ENCODE data around the gene UNC119B. TPM values are rescaled to one million over a fixed set of nuclear protein-coding genes. Genes with fewer than 3 reads are reported as not detected.

Gene UNC119B
- total RNA-seq, 1 donor from 2014 or later: 24.3 TPM

DNA sequence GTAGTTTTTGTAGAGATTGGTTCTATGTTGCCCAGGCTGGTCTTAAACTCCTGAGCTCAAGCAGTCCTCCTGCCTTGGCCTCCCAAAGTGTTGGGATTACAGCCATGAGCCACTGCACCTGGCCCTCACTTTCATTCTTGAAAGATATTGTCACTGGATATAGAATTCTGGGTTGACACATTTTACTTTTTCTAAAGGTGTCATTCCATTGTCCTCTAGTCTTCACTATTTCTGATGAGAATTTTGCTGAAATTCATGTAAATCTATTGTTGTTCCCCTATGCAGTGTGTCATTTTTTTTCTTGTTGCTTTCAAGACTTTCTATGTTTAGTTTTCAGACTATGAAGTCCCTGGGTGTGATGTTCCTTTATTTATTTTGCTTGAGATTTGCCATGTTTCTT, 44.5 kb downstream of the UNC119B start:
- no peaks in the 10 kb centered on the region for H3K4me1 Mint-ChIP-seq (ENCODE audit: low read depth, unreplicated experiment)
- peaks cover 12% of the 10 kb centered on the region for H3K36me3 Mint-ChIP-seq (ENCODE audit: low read depth, unreplicated experiment)
- Histone ChIP-seq H2AFZ (ENCODE audit: low read depth, low read length) (no peak overlapping the region), H4K20me1 (ENCODE audit: insufficient read depth, low read length) (no peaks in the 10 kb centered on the region), H3K9me3 (ENCODE audit: insufficient read depth, low read depth, low read length) (no peaks in the 10 kb centered on the region), H3K4me2 (ENCODE audit: low read length) (no peak overlapping the region), H3K79me2 (ENCODE audit: insufficient read depth, low read length) (no peaks in the 10 kb centered on the region), H3K4me1 (ENCODE audit: insufficient read depth, low read length) (no peaks in the 10 kb centered on the region), H3K4me3 (ENCODE audit: insufficient read depth, low read depth, low read length) (no peak overlapping the region), H3K27ac (ENCODE audit: low read depth, low read length) (no peak overlapping the region), H3K9ac (ENCODE audit: low read length) (no peak overlapping the region), H3K27me3 (ENCODE audit: insufficient read depth, low read length) (no peaks in the 10 kb centered on the region), H3K36me3 (ENCODE audit: insufficient read depth, low read length) (no peaks in the 10 kb centered on the region)
- no peak for TF ChIP-seq CTCF (IDR thresholded peaks at IDR 0.05; ENCODE audit: insufficient read depth, low read depth, low read length)
- no peak for TF ChIP-seq EZH2 (IDR thresholded peaks at IDR 0.05; ENCODE audit: insufficient read depth, low read length)
- FAIRE-seq: no peak
- no peak for DNase-seq (ENCODE audit: low read depth)
- no peak overlapping the region for H3K4me3 Mint-ChIP-seq (ENCODE audit: unreplicated experiment)
- peaks cover 4% of the 10 kb centered on the region for H3K9me3 Mint-ChIP-seq (ENCODE audit: unreplicated experiment)
- no peak overlapping the region for H3K27ac Mint-ChIP-seq (ENCODE audit: unreplicated experiment)
- H3K27me3 Mint-ChIP-seq (ENCODE audit: low read depth, unreplicated experiment): no peaks in the 10 kb centered on the region

- Histone ChIP-seq H3K4me1 (ENCODE audit: insufficient read depth, low read length) (no peaks in the 10 kb centered on the region), H3K4me3 (ENCODE audit: insufficient read depth, low read depth, low read length) (no peak overlapping the region), H3K9me3 (ENCODE audit: insufficient read depth, low read depth, low read length) (no peaks in the 10 kb centered on the region), H3K4me2 (ENCODE audit: low read length) (no peak overlapping the region), H3K27me3 (ENCODE audit: insufficient read depth, low read length) (no peaks in the 10 kb centered on the region), H2AFZ (ENCODE audit: low read depth, low read length) (no peak overlapping the region), H3K36me3 (ENCODE audit: insufficient read depth, low read length) (no peaks in the 10 kb centered on the region), H3K27ac (ENCODE audit: low read depth, low read length) (no peak overlapping the region), H3K9ac (ENCODE audit: low read length) (no peak overlapping the region), H3K79me2 (ENCODE audit: insufficient read depth, low read length) (no peaks in the 10 kb centered on the region), H4K20me1 (ENCODE audit: insufficient read depth, low read length) (no peaks in the 10 kb centered on the region)
- DNase-seq (ENCODE audit: low read depth) (no peak), FAIRE-seq (no peak)
- TF ChIP-seq EZH2 (IDR thresholded peaks at IDR 0.05; ENCODE audit: insufficient read depth, low read length): no peak
- TF ChIP-seq CTCF (IDR thresholded peaks at IDR 0.05; ENCODE audit: insufficient read depth, low read depth, low read length): no peak
- Mint-ChIP-seq H3K9me3 (ENCODE audit: unreplicated experiment) (peaks cover 4% of the 10 kb centered on the region), H3K4me3 (ENCODE audit: unreplicated experiment) (no peak overlapping the region), H3K4me1 (ENCODE audit: low read depth, unreplicated experiment) (no peaks in the 10 kb centered on the region), H3K27me3 (ENCODE audit: low read depth, unreplicated experiment) (no peaks in the 10 kb centered on the region), H3K36me3 (ENCODE audit: low read depth, unreplicated experiment) (peaks cover 17% of the 10 kb centered on the region), H3K27ac (ENCODE audit: unreplicated experiment) (no peak overlapping the region)
These were observed 45.0 kb downstream of the UNC119B start for GRCh38 chr12:120755269-120755668.

DNA sequence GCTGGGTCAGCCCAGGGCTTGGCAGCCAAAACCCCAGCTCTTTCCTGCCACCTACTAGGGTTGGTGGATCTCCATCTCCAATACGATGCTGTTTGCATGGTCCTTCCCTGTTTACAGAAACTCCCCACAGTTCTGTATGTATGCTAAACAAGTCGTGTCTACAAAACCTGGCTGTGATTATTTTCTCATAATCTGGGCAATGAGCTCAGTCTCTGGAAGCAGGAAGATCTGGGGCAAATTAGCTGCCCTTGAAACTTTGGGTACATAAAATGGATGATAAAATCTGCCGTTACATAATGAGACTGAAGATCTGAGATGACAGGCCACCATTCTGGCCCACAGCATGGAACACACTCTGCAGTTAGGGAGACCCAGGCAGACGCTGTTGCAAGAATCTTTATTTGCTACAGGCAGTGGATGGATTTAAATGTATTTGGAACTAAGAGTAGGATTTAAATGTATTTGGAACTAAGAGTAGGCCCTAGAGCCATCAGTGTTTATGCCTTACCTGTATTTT, 47.0 kb downstream of the UNC119B start:
- Histone ChIP-seq H3K4me3 (ENCODE audit: insufficient read depth, low read depth, low read length) (no peak overlapping the region), H3K4me2 (ENCODE audit: low read length) (no peak overlapping the region), H4K20me1 (ENCODE audit: insufficient read depth, low read length) (no peaks in the 10 kb centered on the region), H3K36me3 (ENCODE audit: insufficient read depth, low read length) (no peaks in the 10 kb centered on the region), H3K27me3 (ENCODE audit: insufficient read depth, low read length) (no peaks in the 10 kb centered on the region), H3K9ac (ENCODE audit: low read length) (no peak overlapping the region), H3K9me3 (ENCODE audit: insufficient read depth, low read depth, low read length) (no peaks in the 10 kb centered on the region), H2AFZ (ENCODE audit: low read depth, low read length) (no peak overlapping the region), H3K4me1 (ENCODE audit: insufficient read depth, low read length) (peaks cover 5% of the 10 kb centered on the region), H3K27ac (ENCODE audit: low read depth, low read length) (no peak overlapping the region), H3K79me2 (ENCODE audit: insufficient read depth, low read length) (no peaks in the 10 kb centered on the region)
- FAIRE-seq (no peak), DNase-seq (ENCODE audit: low read depth) (no peak)
- no peaks in the 10 kb centered on the region for H3K27me3 Mint-ChIP-seq (ENCODE audit: low read depth, unreplicated experiment)
- H3K36me3 Mint-ChIP-seq (ENCODE audit: low read depth, unreplicated experiment): peaks cover 20% of the 10 kb centered on the region
- no peak overlapping the region for H3K27ac Mint-ChIP-seq (ENCODE audit: unreplicated experiment)
- peaks cover 13% of the 10 kb centered on the region for H3K4me1 Mint-ChIP-seq (ENCODE audit: low read depth, unreplicated experiment)
- no peak overlapping the region for H3K4me3 Mint-ChIP-seq (ENCODE audit: unreplicated experiment)
- no peak for TF ChIP-seq EZH2 (IDR thresholded peaks at IDR 0.05; ENCODE audit: insufficient read depth, low read length)
- TF ChIP-seq CTCF (IDR thresholded peaks at IDR 0.05; ENCODE audit: insufficient read depth, low read depth, low read length): no peak
- peaks cover 4% of the 10 kb centered on the region for H3K9me3 Mint-ChIP-seq (ENCODE audit: unreplicated experiment)
